ENCODE data around the gene UQCC3.
"Not testable (repeated sequence)": the region's sequence is repeated elsewhere in the genome, so short reads cannot be mapped to it uniquely, and the experiment has no call there.

Gene UQCC3

GRCh38 chr11:62669420-62670161, 1.9 kb upstream of the UQCC3 start:
- H3K9me3 ChIP-seq (ENCODE audit: severe bottlenecking): no peaks in the 10 kb centered on the region
- H3K4me1 ChIP-seq (ENCODE audit: insufficient read depth, poor library complexity, severe bottlenecking): peaks cover 9% of the 10 kb centered on the region
- no peak overlapping the region for H3K4me3 ChIP-seq (ENCODE audit: severe bottlenecking)
- H3K27ac ChIP-seq (ENCODE audit: poor library complexity, severe bottlenecking): peak overlapping the region; percentile 86
- DNase-seq (ENCODE audit: low spot score) (no peak), ATAC-seq (ENCODE audit: low read depth) (no peak)
- TF ChIP-seq CTCF (IDR thresholded peaks at IDR 0.05; ENCODE audit: poor library complexity, severe bottlenecking): no peak
- peaks cover 37% of the 10 kb centered on the region for H3K36me3 ChIP-seq (ENCODE audit: low read depth)
- H3K27me3 ChIP-seq (ENCODE audit: insufficient read depth, poor library complexity, severe bottlenecking): no peaks in the 10 kb centered on the region

GRCh38 chr11:62671236-62671607, 251 bp upstream of the UQCC3 start:
- TF ChIP-seq CTCF (IDR thresholded peaks at IDR 0.05; ENCODE audit: poor library complexity, severe bottlenecking): no peak
- DNase-seq (ENCODE audit: low spot score) (no peak), ATAC-seq (ENCODE audit: low read depth) (peak; percentile 13)
- peak overlapping the region; percentile 86 for H3K27ac ChIP-seq (ENCODE audit: poor library complexity, severe bottlenecking)
- H3K4me3 ChIP-seq (ENCODE audit: severe bottlenecking): peak overlapping the region; percentile 71
- H3K9me3 ChIP-seq (ENCODE audit: severe bottlenecking): no peaks in the 10 kb centered on the region
- peaks cover 46% of the 10 kb centered on the region for H3K36me3 ChIP-seq (ENCODE audit: low read depth)
- peaks cover 9% of the 10 kb centered on the region for H3K4me1 ChIP-seq (ENCODE audit: insufficient read depth, poor library complexity, severe bottlenecking)
- H3K27me3 ChIP-seq (ENCODE audit: insufficient read depth, poor library complexity, severe bottlenecking): no peaks in the 10 kb centered on the region

- no peaks in the 10 kb centered on the region for H3K27me3 ChIP-seq (ENCODE audit: insufficient read depth, poor library complexity, severe bottlenecking)
- no peaks in the 10 kb centered on the region for H3K9me3 ChIP-seq (ENCODE audit: severe bottlenecking)
- no peak overlapping the region for H3K4me3 ChIP-seq (ENCODE audit: severe bottlenecking)
- no peak for ATAC-seq (ENCODE audit: low read depth)
- DNase-seq (ENCODE audit: low spot score): no peak
- peak overlapping the region; percentile 86 for H3K27ac ChIP-seq (ENCODE audit: poor library complexity, severe bottlenecking)
- peaks cover 50% of the 10 kb centered on the region for H3K36me3 ChIP-seq (ENCODE audit: low read depth)
- no peak for TF ChIP-seq CTCF (IDR thresholded peaks at IDR 0.05; ENCODE audit: poor library complexity, severe bottlenecking)
- peaks cover 13% of the 10 kb centered on the region for H3K4me1 ChIP-seq (ENCODE audit: insufficient read depth, poor library complexity, severe bottlenecking)
Observed at GRCh38 chr11:62673196-62673525, 1.7 kb downstream of the UQCC3 start.

- Histone ChIP-seq H3K4me1 (ENCODE audit: insufficient read depth, poor library complexity, severe bottlenecking) (peaks cover 18% of the 10 kb centered on the region), H3K36me3 (ENCODE audit: low read depth) (peaks cover 50% of the 10 kb centered on the region)
- not testable (repeated sequence) for H3K27ac ChIP-seq (ENCODE audit: poor library complexity, severe bottlenecking); H3K4me3 ChIP-seq (ENCODE audit: severe bottlenecking); H3K27me3 ChIP-seq (ENCODE audit: insufficient read depth, poor library complexity, severe bottlenecking); DNase-seq (ENCODE audit: low spot score); H3K9me3 ChIP-seq (ENCODE audit: severe bottlenecking); ATAC-seq (ENCODE audit: low read depth)
Observed at GRCh38 chr11:62675415-62675814, 3.9 kb downstream of the UQCC3 start.

- no peak overlapping the region for H3K27ac ChIP-seq (ENCODE audit: poor library complexity, severe bottlenecking)
- no peak for ATAC-seq (ENCODE audit: low read depth)
- no peak overlapping the region for H3K4me3 ChIP-seq (ENCODE audit: severe bottlenecking)
- no peaks in the 10 kb centered on the region for H3K27me3 ChIP-seq (ENCODE audit: insufficient read depth, poor library complexity, severe bottlenecking)
- H3K9me3 ChIP-seq (ENCODE audit: severe bottlenecking): no peaks in the 10 kb centered on the region
- no peak for TF ChIP-seq CTCF (IDR thresholded peaks at IDR 0.05; ENCODE audit: poor library complexity, severe bottlenecking)
- peaks cover 50% of the 10 kb centered on the region for H3K36me3 ChIP-seq (ENCODE audit: low read depth)
- DNase-seq (ENCODE audit: low spot score): no peak
- peaks cover 12% of the 10 kb centered on the region for H3K4me1 ChIP-seq (ENCODE audit: insufficient read depth, poor library complexity, severe bottlenecking)
Observed at GRCh38 chr11:62676698-62677097, 5.2 kb downstream of the UQCC3 start.

All from RWPE2 (cell line).